Upper lobe of right lung (tissue), 1 donor: ENCODE measurements around the gene GPC4. TPM values are rescaled to one million over a fixed set of nuclear protein-coding genes. Genes with fewer than 3 reads are reported as not detected.

ENCODE experiments used
- ATAC-seq: fragments of 200-7000 bp; cut with Tn5 transposase; one replicate; pipeline ENCODE4 v1.9.1; 2020; ENCODE audit warnings: mild to moderate bottlenecking, moderate library complexity
- DNase-seq: peaks from one replicate; pipeline ENCODE4 v3.0.0-alpha.2; 2020
- H3K27ac ChIP-seq: fragments of 200-600 bp; one replicate; pipeline ENCODE4 v1.8.0; 2022
- H3K27me3 ChIP-seq: fragments of 200-600 bp; one replicate; pipeline ENCODE4 v1.8.0; 2022; ENCODE audit warnings: mild to moderate bottlenecking
- H3K36me3 ChIP-seq: fragments of 200-600 bp; one replicate; pipeline ENCODE4 v1.8.0; 2022
- H3K4me1 ChIP-seq: fragments of 200-600 bp; one replicate; pipeline ENCODE4 v1.8.0; 2022
- H3K4me3 ChIP-seq: fragments of 200-600 bp; one replicate; pipeline ENCODE4 v1.8.0; 2022; ENCODE audit warnings: mild to moderate bottlenecking
- H3K9me3 ChIP-seq: fragments of 200-600 bp; one replicate; pipeline ENCODE4 v1.8.0; 2022
- intact Hi-C: fragments of 100-400 bp; cut with DNase I; formaldehyde crosslinking; loops from one replicate; pipeline ENCODE4 v1.11.0; 2022
- total RNA-seq: library from RNA; stranded (reverse); fragmentation: NEBNext Ultra II Directional; extraction: Animal tissue kit (Norgen Biotek cat#: 25700); gene quantifications from one replicate; pipeline ENCODE4 v1.2.1, GENCODE V29; 2021
- TF ChIP-seq, protein P1 (sequence below): fragments of 200-600 bp; IDR thresholded peaks from one replicate; pipeline ENCODE4 v1.8.0; 2022; ENCODE audit warnings: antibody characterized with exemption
- donor health status: DM: no; HTN: yes; CAD: no; lungs with severe emphysema.

GPC4 gene
- total RNA-seq, 1 donor from 2014 or later: 55.5 TPM

DNA sequence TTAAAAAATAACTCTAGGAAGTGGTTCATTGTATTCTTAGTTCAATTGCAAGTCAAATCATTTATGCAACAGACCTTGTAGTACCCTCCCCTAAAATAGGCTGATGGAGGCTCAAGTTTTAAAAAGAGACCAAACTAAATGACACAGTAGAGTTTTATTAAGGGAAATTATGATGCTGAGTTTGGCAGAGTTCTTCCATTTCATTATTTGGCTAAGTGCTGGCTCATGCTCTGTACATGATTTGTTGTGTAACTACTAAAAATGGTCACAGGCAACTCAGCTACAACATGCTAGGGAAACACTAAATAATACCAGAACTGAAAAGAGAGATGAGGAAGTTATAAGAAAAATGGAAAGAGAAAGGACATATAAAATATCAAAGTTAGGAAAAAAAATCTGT lies 101.0 kb downstream of the GPC4 start:
- TF ChIP-seq, protein P1, sequence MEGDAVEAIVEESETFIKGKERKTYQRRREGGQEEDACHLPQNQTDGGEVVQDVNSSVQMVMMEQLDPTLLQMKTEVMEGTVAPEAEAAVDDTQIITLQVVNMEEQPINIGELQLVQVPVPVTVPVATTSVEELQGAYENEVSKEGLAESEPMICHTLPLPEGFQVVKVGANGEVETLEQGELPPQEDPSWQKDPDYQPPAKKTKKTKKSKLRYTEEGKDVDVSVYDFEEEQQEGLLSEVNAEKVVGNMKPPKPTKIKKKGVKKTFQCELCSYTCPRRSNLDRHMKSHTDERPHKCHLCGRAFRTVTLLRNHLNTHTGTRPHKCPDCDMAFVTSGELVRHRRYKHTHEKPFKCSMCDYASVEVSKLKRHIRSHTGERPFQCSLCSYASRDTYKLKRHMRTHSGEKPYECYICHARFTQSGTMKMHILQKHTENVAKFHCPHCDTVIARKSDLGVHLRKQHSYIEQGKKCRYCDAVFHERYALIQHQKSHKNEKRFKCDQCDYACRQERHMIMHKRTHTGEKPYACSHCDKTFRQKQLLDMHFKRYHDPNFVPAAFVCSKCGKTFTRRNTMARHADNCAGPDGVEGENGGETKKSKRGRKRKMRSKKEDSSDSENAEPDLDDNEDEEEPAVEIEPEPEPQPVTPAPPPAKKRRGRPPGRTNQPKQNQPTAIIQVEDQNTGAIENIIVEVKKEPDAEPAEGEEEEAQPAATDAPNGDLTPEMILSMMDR: no peak
- intact Hi-C loops: no loop called here
- Histone ChIP-seq H3K4me3 (no peak overlapping the region), H3K27ac (no peak overlapping the region), H3K4me1 (no peaks in the 10 kb centered on the region), H3K27me3 (no peaks in the 10 kb centered on the region), H3K36me3 (no peaks in the 10 kb centered on the region), H3K9me3 (no peaks in the 10 kb centered on the region)
- DNase-seq (no peak), ATAC-seq (no peak)

GRCh38 chrX:133308499-133308897 lies 106.8 kb downstream of the GPC4 start:
- Histone ChIP-seq H3K4me3 (no peak overlapping the region), H3K27ac (no peak overlapping the region), H3K27me3 (no peaks in the 10 kb centered on the region), H3K4me1 (no peaks in the 10 kb centered on the region), H3K9me3 (no peaks in the 10 kb centered on the region), H3K36me3 (no peaks in the 10 kb centered on the region)
- no peak for ATAC-seq
- no peak for DNase-seq
- TF ChIP-seq, protein P1: no peak
- intact Hi-C loops: no loop called here

GRCh38 chrX:133307637-133308498 lies 107.4 kb downstream of the GPC4 start:
- Histone ChIP-seq H3K4me3 (no peak overlapping the region), H3K27me3 (no peaks in the 10 kb centered on the region), H3K4me1 (no peaks in the 10 kb centered on the region), H3K9me3 (no peaks in the 10 kb centered on the region), H3K36me3 (no peaks in the 10 kb centered on the region), H3K27ac (no peak overlapping the region)
- TF ChIP-seq, protein P1: no peak
- no peak for DNase-seq
- intact Hi-C loops: no loop called here
- peak; percentile 45 for ATAC-seq

GRCh38 chrX:133307094-133307493 lies 108.2 kb downstream of the GPC4 start:
- Histone ChIP-seq H3K27ac (no peak overlapping the region), H3K27me3 (no peaks in the 10 kb centered on the region), H3K4me1 (no peaks in the 10 kb centered on the region), H3K36me3 (no peaks in the 10 kb centered on the region), H3K4me3 (no peak overlapping the region), H3K9me3 (no peaks in the 10 kb centered on the region)
- DNase-seq (no peak), ATAC-seq (no peak)
- intact Hi-C loops: no loop called here
- TF ChIP-seq, protein P1: no peak

GRCh38 chrX:133306316-133306715 lies 109.0 kb downstream of the GPC4 start:
- Histone ChIP-seq H3K27ac (no peak overlapping the region), H3K27me3 (no peaks in the 10 kb centered on the region), H3K9me3 (no peaks in the 10 kb centered on the region), H3K4me1 (no peaks in the 10 kb centered on the region), H3K36me3 (no peaks in the 10 kb centered on the region), H3K4me3 (no peak overlapping the region)
- ATAC-seq: no peak
- TF ChIP-seq, protein P1: no peak
- intact Hi-C loops: no loop called here
- no peak for DNase-seq
